Activated T-cell treated with anti-CD3 and anti-CD28 coated beads, Interleukin-2, amount 50 U/mL, for 1 hour (primary cell): ENCODE results near the gene TIMP4.

Source experiments
- DNase-seq: peaks from one replicate; pipeline ENCODE4 v3.0.0-alpha.2; 2020

Gene TIMP4

DNA sequence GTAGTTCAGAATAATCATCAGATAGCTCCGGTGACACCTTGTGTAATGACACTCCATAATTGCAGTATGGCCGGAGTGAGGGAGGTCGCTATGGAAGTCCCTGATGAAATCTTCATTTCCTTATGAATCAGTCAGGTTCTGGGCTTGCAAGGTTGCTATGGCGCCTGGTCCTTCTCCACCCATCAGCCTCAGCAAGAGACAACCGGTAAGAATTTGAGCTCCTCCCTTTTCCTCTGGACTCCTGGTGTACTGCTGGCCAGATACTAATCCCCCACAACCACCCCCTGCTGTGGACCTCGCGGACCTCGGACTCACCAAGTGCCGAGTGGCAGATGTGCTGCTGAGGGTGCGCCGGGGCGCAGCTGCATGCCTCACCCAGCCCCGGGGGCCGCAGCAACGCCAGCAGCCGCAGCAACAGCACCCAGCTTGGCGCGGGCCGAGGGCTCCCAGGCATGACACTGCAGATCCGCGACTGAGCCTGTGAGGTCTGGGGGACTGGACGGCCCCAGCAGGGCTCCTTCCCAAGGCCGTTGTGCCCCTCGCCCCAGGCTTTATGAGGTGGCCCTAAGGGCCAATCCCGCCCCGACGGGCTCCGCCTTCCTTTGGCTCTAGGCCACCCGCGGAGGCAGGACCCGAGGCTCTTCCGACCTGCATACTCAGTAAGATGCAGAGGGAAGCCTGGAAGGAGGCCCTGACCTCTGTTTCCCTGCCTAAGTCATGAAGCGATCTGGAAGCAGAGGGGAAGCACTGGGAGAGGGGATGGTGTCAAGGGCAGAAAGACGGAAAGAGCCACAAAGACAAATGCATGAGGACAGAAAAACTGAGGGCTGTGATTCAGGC lies at the start of gene TIMP4:
TIMP4 (minus strand) TSS at position 526 of the 840 bp plus-strand sequence; CDS start at position 454, 72 bp downstream.
- DNase-seq = no peak

DNA sequence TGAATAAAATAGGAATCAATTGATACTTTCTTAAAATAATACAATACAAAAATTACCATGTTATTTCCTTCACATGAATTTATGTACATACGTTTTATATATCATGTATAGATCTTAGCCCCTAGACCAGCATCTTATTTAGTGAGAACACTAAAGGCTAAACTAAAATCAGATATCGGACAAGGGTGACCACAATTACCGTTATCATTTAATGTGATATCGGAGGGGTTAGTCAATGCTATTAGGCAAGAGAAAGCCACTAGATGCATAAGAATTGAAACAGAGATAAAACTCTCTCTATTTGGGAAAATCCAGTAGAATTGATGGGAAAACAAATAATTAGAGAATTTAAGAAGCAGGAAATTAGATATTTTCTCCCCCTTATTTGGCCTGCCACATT lies 46.5 kb upstream of the TIMP4 start:
- no peak for DNase-seq

GRCh38 chr3:12201813-12202212 lies 43.1 kb upstream of the TIMP4 start:
- DNase-seq = no peak

GRCh38 chr3:12198301-12198700 lies 39.6 kb upstream of the TIMP4 start:
- no peak for DNase-seq

DNA sequence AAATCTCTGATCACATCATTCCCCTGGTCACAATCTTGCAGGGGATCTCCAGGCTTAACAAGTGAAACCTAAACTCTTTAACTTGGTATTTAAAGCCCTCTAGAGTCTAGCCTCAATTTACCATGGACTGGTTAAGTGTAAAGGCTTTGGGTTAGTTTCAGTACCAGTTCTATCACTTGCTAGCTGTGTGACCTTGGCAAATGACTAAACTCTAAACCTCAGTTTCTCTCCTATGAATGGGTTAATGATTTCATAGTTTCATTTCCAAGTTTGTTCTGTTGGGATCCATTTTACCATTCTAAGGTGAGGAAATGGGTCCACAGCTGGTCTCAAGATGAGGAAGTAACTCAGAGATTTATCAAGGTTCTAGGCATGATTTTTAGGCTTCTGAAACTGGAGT lies 38.8 kb upstream of the TIMP4 start:
- DNase-seq = no peak

- DNase-seq = no peak
These were observed 38.0 kb upstream of the TIMP4 start for GRCh38 chr3:12196684-12197083.

GRCh38 chr3:12195231-12195630 lies 36.5 kb upstream of the TIMP4 start:
- no peak for DNase-seq

DNA sequence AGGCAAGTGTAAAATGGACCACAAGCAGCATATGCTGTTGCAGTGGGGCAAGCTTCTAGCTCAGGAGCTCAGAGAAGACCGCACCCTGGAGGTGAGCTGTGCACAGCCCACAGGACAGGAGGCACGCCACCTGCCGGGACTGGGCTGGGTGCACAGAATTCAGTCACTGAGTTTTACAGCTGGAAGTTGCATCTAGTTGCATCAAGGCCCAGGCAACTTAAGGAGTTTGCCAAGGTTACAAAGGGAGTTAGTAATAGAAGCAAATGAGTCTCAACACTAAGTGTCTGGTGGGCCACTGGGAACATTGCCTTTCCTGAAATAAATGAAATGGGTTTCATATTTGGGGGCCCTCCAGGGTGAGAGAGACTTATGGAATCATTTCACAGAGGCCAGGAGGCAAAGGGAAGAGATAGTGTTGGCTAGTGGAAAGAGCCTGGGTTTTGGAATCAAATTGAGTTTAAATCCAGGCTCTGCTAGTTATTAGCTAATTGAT lies 36.0 kb upstream of the TIMP4 start:
- no peak for DNase-seq

DNA sequence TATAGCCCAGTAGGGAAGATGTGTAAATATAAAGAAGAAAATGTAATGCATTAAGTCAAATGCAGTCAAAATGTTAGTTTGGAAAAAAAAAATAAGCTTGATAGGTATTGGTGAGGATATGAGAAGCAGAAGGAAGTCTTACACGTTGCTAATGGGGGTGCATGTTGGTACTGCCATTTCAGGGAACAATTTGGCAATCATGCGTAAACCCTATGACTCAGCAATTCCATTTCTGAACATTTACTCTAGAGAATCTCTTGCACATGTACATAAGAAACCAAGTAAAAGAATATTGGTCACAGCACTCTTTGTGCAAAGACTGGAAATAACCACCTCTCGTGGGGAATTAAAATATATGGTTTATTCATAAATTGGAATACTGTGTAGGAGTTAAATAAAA lies 35.5 kb upstream of the TIMP4 start:
- no peak for DNase-seq

GRCh38 chr3:12193485-12194165 lies 34.9 kb upstream of the TIMP4 start:
- no peak for DNase-seq

GRCh38 chr3:12192655-12193484 lies 34.2 kb upstream of the TIMP4 start:
- DNase-seq = no peak

- no peak for DNase-seq
These were observed 33.5 kb upstream of the TIMP4 start for GRCh38 chr3:12192173-12192572.

GRCh38 chr3:12191559-12191958 lies 32.8 kb upstream of the TIMP4 start:
- DNase-seq = no peak

- no peak for DNase-seq
These were observed 32.1 kb upstream of the TIMP4 start for GRCh38 chr3:12190832-12191231.

DNA sequence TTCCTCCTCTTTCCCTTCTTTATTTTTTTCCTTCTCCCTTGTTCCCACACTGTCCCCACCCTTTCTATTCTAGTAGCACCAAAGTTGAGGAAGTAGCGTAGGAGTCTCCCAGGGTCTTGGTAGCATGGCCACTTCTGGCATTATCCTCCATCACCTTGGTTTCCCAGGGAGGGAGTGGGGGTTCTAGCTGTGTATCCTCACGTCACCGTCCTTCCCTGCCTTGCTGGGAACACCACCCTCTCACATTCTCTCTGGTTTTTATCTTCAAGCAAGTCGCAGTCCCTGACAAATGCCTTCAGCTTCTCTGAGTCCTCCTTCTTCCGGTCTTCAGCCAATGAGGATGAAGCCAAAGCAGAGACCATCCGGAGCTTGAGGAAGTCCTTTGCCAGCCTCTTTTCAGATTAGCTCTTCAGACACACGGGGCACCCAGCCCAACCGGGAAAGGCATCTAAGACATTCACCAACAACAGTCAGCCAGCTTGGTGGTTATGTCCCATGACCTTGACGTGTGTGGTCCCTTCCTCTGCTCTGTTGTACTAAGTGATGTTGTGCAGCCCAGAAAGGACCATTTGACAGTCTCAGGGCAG lies 31.6 kb upstream of the TIMP4 start:
- no peak for DNase-seq

DNA sequence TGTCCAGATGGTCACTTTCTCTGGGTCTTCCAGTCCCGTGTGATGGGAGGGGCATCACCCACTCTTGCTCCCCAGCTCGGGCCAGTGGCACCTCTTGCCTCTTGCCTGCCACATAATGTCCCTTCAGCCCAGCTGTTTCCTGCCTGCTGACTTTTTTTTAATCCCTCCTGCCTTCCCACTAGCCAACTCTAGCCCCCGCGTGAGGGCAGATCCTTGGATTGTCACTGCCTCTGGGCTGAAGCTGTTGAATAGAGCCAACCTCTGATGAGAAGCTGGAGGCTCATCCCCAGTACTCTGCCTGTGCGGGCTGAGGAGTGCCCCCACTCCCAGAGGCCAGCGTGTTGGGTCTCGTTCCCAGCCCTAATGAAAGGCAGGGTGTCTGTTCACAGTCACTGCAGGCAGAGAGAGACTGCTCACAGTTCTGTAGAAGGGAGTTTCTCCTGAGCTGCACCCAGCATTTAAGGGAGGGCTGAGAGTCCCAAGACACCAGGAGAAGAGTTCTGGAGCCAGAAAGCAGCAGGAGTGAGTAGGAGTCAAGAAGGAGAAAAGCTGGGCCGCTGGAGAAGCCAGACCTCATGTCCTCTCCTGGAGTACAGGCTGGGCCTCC lies 30.1 kb upstream of the TIMP4 start:
- DNase-seq = no peak

GRCh38 chr3:12188328-12188648 lies 29.6 kb upstream of the TIMP4 start:
- DNase-seq = no peak

GRCh38 chr3:12187448-12188327 lies 29.0 kb upstream of the TIMP4 start:
- DNase-seq = no peak

- no peak for DNase-seq
These were observed 28.0 kb upstream of the TIMP4 start for GRCh38 chr3:12186515-12187286.

GRCh38 chr3:12186046-12186445 lies 27.3 kb upstream of the TIMP4 start:
- DNase-seq = no peak
